GM21619 (cell line): ENCODE results near the gene SLC16A12.
"Not testable (repeated sequence)": the region's sequence is repeated elsewhere in the genome, so short reads cannot be mapped to it uniquely, and the experiment has no call there.

Source experiments
- ATAC-seq: cut with Tn5 transposase; IDR thresholded peaks from one replicate; pipeline ENCODE4 v1.9.1; 2021; ENCODE audit not compliant: unreplicated experiment

Gene SLC16A12

DNA sequence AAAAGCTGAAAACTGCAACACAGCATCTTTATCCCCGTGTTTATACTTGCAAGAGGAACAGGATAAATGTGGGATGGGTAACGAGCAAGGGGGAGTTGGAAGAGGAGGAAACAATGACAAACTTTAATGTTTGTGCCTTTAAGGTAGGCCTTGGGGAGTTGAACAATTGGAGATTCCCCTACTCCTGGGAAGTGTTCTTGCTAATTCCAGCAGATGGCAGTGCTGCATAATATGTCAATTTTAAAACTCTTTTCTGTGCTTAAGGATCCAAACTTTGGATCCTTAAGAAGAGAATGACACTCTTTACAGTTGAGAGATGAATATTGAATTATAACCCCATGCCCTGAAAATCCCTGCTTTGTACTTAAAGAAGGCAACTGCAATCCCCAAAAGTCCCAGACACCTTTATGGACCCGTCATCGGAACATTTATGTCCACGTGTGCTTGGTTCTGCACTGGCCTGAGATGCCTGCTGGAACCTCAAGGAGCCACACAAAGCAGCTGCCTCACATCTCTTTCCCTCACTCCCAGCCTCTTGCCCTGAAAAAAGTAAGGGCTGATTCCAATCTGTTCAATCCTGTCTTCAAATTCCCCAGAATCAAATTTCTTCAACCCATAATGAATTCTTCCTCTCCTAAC lies 109.0 kb downstream of the SLC16A12 start:
- ATAC-seq: no peak

DNA sequence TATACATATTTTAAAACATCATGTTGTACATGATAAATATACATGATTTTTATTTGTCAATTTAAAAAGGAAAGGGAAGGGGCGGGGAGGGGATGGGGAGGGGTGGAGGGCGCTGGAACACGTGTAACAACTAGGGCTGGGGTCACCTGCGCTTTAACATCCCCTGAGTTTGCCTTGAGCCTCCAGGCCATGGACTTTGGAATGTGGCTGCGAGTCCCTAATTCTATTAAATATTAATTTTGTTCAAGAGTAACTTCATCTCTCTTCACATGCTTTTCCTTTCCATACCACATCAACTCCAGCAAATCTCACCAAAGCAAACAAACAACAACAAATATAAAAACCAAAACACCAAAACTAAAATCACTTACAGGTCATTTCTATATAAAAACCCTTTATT lies 110.4 kb downstream of the SLC16A12 start:
- ATAC-seq: no peak

DNA sequence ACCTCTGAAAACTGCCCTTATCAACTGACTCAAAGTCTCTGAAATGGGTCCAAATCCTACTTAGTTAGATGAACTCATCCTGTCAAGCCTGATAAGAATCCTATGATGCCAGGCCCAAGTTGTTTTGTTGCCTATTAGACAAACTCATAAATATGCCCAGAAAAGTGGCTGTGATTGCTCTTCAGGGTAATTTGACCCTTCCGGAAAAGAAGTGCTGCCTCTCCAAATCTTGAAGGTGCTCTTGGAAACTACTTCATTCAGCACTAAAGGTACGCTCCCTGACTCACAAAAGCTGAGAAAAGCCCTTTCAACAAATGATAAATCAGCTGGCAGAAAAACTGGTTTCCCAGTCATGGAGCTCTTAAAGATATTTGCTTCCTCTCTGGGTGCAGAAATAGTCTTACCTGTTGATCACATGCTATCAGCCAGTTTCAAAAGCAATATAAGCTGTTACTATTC lies 114.3 kb downstream of the SLC16A12 start:
- no peak for ATAC-seq

DNA sequence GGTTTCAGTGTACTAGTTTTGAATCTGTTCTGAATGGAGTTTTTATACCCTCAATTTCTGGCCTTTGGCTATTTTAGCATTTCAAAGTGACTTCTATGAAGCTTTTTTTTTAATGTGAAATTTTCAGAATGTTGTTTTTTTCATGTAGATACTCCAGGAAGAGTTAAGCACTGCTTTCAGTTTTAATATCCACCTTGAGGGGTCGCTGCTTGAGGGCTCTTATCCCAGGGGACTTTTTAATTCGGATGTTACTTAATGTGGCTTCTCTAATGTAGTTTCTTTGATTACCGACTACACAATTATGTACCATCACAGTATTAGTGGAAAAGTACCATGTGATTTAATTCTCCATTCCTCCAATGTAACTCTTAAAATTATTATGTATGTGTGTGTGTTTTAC lies 115.8 kb downstream of the SLC16A12 start:
- no peak for ATAC-seq

DNA sequence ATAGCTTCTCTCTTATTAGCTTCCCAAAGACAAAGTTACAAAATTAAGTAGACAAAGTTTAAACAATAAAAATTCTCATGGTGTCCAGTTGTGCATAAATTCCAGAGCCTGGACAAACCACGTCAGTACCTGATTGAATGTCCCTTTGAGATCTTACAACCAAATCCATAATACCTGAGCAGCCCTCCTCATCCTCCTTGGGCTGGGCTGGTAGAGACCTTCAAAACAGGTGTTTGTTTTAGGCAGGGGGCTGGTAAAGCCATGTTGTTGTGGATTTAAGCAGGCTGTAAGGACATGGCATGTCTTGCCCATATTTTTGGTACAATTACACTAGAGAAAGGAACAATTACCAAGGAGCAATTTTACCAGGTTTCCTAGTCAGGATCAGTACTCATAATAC lies 118.9 kb downstream of the SLC16A12 start:
- ATAC-seq: no peak

DNA sequence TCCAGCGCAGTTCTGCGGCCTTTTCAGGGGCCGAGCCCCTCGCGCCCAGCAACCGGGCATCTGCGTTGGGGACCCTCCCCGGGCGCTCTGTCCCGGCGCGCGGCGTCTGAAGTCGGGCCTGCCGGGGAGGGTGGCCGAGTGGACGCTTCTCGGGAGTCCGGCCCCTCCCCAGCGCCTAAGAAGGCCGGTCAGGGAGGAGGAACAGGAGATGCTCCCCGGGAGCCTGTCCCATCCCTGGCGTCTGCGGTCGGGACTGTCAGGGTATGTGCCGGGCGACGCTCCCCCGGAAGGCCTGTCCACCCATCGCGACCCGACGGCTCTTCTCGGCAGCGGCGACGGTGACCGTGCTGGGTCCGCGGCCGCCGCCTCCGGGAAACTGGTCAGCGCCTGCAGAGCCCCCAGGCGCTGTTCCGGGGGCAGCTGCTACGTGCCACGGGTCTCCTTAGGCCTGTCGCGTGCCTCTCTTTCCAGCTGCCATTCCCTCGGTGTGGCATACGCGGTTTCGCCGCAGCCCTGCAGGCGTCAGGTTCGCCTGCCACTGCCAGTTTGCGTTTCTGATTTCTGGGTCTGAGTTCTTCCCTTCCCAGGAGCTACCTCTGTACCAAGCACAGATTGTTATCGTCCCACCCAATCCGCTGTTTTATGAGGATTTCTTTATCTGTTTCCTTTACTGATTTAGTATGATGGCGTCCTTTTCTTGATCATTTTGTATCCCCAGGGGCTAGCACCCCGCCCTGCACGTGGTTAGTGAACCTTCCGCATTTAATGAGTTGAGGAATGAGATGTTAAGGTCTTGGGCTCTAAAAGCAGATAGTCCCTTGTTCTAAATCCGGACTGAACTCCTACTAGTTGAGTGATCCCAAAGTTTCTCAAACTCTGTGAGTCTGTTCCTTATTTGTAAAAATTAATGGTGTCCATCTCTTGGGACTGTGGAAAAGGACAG lies 120.2 kb downstream of the SLC16A12 start:
- ATAC-seq: peak; percentile 36

DNA sequence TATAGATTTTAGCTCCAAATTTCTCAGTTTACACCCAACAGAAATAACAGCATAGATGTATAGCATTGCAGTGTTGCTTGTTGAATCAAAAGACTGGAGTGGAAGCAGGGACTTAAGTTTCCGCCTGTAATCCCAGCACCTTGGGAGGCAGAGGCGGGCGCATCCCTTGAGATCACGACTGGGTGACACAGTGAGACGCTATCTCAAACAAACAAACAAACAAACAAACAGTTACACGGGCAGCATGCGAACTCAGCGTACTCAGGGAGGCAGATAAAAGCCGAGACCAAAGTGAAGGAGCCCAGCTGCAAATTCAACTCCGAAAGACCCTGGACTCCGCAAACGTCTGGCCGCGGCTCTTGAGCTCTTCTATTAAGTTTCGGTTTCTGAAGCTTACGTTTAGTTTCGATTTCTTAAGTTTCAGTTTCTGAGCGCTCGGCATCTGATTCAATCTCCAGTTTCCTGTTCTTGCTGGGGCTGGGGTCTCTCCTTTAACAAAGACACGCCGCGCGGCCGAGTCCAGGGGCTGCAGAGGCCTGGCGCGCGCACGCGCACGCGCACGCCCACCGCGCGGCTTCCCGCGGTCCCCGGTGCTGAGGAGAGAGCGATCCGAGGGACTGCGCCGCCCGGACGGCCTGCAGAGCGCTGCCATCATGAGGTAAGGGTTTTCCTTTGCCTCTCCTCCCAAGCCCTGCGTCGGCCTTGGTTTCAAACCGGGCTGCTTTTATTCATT lies 121.1 kb downstream of the SLC16A12 start, which contains the start of gene IFIT5:
TSS of gene IFIT5 (plus strand) at position 423 of the 733 bp plus-strand sequence. CDS start at position 654, 231 bp downstream.
- ATAC-seq: peak; percentile 79

DNA sequence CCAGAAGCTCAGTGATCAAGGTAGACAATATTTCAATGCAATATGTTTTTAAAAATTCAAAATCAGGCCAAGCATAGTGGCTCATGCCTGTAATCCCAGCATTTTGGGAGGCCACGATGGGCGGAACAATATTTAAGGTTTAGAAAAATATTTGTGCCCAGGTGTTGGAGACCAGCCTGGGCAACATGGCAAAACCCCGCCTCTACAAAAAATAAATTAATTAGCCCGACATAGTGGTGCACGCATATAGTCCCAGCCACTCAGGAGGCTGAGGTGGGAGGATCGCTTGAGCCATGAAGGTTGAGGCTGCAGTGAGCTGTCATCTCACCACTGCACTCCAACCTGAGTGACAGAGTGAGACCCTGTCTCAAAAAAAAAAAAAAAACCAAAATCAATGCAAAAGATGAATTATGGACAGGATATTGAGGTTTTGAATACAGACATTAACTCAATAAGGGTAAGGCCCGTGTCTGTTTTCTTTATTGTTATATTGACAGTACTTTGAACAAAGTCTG lies 121.9 kb downstream of the SLC16A12 start:
- ATAC-seq: no peak

DNA sequence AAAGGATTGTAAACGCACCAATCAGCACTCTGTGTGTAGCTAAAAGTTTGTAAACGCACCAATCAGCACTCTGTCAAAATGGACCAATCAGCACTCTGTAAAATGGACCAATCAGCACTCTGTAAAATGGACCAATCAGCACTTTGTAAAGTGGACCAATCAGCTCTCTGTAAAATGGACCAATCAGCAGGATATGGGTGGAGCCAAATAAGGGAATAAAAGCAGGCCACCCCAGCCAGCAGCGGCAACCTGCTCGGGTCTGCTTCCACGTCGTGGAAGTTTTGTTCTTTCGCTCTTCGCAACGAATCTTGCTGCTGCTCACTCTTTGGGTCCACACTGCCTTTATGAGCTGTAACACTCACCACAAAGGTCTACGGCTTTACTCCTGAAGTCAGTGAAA lies 123.1 kb downstream of the SLC16A12 start:
- not testable (repeated sequence) for ATAC-seq

DNA sequence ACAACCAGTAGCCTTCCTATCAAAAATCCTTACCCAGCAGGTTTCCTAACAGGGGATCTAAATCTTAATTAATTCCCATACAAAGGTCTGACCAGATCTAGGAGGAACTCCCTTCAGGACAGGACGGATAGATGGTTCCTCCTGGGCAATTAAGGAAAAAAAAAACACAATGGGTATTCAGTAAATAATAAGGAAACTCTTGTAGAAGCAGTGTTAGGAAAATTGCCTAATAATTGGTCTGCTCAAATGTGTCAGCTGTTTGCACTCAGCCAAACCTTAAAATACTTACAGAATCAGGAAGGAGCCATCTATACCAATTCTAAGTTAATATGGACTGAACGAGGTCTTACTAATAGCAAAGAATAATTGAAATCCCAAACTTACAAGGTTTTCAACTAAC lies 124.3 kb downstream of the SLC16A12 start:
- not testable (repeated sequence) for ATAC-seq

DNA sequence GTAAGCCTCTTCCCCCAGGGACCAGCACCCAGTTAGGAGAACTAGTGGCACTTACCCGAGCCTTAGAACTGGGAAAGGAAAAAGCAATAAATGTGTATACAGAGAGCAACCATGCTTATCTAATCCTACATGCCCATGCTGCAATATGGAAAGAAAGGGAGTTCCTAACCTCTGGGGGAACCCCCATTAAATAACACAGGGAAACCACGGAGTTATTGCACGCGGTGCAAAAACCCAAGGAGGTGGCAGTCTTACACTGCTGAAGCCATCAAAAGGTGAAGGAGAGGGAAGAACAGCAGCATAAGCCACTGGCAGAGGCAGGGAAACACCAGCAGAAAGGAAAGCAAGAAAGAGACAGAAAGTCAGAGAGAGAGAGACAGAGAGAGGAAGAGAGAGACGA lies 124.8 kb downstream of the SLC16A12 start:
- ATAC-seq: not testable (repeated sequence)

DNA sequence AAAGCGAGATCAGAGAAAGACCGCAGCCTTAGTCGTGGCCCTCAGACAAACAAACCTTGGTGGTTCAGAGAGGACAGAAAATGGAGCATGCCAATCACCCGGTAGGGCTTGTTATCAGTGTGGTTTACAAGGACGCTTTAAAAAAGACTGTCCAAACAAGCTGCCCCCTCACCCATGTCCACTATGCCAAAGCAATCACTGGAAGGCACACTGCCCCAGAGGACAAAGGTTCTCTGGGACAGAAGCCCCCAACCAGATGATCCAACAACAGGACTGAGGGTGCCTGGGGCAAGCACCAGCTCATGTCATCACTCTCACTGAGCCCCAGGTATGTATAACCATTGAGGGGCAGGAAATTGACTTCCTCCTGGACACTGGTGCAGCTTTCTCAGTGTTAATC lies 126.1 kb downstream of the SLC16A12 start:
- ATAC-seq: not testable (repeated sequence)

DNA sequence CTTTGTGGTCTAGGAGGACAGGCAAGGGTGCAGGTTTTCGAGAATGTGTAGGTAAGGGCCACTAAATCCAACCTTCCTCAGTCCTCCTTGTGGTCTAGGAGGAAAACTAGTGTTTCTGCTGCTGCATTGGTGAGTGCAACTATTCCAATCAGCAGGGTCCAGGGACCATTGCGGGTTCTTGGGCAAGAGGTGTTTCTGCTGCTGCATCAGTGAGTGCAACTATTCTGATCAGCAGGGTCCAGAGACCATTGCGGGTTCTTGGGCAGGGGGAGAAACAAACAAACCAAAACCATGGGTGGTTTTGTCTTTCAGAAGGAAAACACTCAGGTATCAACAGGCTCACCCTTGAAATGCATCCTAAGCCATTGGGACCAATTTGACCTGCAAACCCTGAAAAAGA lies 127.6 kb downstream of the SLC16A12 start:
- ATAC-seq: not testable (repeated sequence)

DNA sequence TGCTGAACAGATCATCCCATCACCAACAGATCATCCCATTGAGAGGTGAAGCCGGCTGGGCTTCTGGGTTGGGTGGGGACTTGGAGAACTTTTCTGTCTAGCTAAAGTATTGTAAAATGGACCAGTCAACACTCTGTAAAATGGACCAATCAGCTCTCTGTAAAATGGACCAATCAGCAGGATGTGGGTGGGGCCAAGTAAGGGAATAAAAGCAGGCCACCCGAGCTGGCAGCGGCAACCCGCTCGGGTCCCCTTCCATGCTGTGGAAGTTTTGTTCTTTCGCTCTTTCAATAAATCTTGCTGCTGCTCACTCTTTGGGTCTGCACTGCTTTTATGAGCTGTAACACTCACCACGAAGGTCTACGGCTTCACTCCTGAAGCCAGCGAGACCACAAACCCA lies 129.2 kb downstream of the SLC16A12 start:
- ATAC-seq: not testable (repeated sequence)

DNA sequence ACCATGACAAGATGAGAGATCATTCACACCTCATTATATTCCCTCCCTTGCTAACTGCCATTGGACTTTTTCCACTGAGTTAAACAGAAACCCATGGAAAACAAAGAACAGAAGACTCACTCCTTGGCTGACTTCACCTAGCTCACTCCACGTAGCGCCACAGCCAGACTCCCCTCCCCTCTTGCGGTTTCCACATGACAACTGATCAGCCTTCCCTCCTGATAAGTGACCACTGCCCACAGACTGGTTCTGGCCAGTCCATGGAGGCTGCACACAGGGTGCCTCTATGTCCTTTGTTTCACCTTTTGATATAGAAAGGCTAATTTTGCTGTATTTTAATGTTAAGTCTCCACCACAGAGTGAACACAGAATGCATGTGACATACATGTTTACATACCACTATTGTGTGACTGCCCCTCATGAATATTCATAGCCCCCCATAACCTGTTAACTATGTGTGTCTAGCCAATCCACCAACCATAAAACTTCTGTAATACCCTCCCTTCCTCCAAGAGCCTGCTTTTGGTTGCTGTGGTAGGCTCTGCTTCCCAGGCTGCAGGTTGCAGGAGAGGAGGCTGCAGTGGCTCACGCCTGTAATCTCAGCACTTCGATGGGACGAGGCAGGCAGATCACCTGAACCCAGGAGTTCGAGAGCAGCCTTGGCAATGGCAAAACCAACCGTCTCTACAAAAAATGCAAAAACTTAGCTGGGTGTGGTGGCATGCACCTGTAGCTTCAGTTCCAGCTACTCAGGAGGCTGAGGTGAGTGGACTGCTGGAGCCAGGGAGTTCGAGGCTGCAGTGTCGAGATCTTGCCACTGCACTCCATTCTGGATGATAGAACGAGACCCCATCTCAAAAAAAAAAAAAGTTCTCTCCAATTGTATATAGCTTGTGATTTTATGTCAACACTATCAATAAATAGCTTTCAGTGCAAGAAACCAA lies 131.0 kb downstream of the SLC16A12 start:
- ATAC-seq: no peak

DNA sequence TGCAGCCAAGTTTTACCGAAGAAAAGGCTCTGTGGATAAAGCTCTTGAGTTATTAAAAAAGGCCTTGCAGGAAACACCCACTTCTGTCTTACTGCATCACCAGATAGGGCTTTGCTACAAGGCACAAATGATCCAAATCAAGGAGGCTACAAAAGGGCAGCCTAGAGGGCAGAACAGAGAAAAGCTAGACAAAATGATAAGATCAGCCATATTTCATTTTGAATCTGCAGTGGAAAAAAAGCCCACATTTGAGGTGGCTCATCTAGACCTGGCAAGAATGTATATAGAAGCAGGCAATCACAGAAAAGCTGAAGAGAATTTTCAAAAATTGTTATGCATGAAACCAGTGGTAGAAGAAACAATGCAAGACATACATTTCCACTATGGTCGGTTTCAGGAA lies 132.4 kb downstream of the SLC16A12 start:
- ATAC-seq: no peak

DNA sequence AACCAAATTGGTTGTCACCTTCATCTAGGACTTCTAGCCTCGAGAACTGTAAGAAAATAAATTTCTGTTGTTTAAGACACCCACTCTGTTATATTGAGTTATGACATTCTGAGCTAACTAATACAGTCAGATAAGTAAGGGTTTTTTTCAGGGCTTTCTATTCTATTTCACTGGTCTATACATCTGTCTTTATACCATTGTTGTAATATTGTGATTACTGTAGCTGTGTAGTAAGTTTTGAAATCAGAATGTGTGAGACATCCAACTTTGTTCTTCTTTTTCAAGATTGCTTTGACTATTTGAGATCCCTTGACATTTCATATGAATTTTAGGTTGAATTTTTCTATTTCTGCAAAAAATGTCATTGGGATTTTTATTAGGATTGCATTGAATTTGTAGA lies 135.4 kb downstream of the SLC16A12 start:
- no peak for ATAC-seq

DNA sequence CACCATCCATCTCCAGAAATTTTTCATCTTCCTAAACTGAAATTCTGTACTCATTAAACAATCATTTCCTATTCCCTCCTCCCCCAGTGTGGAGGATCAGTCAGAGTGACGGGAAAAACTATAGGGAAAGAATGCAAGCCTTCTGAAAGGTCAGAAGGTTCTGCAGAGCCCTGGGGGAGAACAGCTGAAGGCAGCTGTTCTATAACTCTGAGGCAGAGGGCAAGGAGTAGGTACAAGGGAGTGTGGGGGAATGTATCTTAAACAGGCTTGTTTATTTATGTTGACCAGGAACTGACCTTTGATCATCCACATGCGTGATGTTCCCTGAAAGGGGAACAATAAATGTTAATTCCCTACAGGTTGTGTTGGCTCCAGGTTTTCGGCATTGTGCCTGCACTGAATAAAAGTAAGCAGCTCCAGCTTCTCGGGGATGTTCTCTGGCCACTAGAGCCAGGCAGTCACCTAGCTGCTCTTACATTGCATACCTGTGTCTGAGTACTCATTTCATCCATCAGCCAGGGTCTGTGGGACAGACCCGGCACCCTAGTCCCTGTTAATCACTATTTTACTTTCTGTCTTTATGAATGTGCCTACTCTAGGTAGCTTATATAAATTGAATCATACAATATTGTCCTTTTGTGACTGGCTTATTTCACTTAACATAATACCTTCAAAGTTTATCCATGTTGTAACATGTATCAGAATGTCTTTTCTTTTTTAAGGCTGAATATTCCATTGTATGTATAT lies 137.2 kb downstream of the SLC16A12 start:
- ATAC-seq: no peak

DNA sequence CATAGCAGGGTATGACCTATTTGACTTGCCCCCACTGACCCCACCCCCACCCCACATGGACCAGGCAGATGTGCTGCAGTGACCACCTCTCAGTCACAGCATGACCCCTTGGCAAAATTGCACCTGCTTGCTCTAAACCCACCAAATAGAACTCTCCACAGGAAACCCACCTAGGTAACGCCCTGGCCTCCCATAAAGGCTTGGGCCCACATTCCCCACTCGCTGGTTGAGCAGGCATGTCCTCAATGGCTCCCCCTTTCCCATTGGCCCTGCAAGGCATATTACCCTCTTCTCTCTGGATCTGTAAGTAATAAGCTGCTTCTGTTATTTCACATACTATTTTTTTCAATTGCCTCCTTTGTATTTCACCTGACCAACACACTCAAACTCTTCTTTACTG lies 140.3 kb downstream of the SLC16A12 start:
- ATAC-seq: no peak
